Thyroid gland (tissue), 4 donors: Measurements from ENCODE around the gene GABRP.

ENCODE experiments used
- POLR2A ChIP-seq, 2 donors: fragments of 450-650 bp; IDR thresholded peaks; one replicate each; pipeline ENCODE4 v1.6.1; 2017; ENCODE audit warnings: antibody characterized with exemption in 2 of 2, mild to moderate bottlenecking in 2 of 2, moderate library complexity in 1 of 2
- TF ChIP-seq, protein P1 (sequence below), 6 experiments: fragments of 200-600 bp in 3 of 6; fragments of 450-650 bp in 3 of 6; sonication (generic) in 3 of 6; IDR thresholded peaks; one replicate each; pipeline ENCODE4 v1.5.1; 2016 to 2019; ENCODE audit warnings: antibody characterized with exemption in 6 of 6, mild to moderate bottlenecking in 2 of 6, inconsistent platforms in 1 of 6, moderate library complexity in 1 of 6

DNA sequence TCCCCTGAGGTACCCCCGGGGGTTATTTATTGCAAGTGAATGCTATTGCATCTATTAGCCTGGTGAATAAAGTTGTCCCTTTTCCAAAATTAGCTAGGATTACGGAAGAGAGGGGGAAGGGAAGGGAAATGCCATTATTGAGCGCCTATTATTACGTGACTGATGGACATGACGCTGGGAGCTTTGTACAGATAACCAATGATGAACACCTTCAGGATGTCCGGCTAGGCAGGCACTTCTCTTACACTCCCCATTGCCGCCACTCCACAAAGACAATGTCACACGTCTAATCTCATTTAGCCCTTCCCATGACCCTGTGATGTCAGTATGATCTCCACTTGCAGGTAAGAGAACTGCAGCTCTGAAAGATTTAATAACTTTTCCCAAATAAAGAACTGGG is 9.4 kb downstream of the GABRP start:
- TF ChIP-seq POLR2A (IDR thresholded peaks at IDR 0.05): no peak
- TF ChIP-seq, protein P1, sequence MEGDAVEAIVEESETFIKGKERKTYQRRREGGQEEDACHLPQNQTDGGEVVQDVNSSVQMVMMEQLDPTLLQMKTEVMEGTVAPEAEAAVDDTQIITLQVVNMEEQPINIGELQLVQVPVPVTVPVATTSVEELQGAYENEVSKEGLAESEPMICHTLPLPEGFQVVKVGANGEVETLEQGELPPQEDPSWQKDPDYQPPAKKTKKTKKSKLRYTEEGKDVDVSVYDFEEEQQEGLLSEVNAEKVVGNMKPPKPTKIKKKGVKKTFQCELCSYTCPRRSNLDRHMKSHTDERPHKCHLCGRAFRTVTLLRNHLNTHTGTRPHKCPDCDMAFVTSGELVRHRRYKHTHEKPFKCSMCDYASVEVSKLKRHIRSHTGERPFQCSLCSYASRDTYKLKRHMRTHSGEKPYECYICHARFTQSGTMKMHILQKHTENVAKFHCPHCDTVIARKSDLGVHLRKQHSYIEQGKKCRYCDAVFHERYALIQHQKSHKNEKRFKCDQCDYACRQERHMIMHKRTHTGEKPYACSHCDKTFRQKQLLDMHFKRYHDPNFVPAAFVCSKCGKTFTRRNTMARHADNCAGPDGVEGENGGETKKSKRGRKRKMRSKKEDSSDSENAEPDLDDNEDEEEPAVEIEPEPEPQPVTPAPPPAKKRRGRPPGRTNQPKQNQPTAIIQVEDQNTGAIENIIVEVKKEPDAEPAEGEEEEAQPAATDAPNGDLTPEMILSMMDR (IDR thresholded peaks at IDR 0.05): no peak
